A549 (cell line): ENCODE results near the gene DNAJC3.

Experiments used
- CBX8 ChIP-seq: fragments of 200-600 bp; sonication (generic); IDR thresholded peaks from 2 replicates; pipeline ENCODE4 v1.6.1; 2016
- CHD2 ChIP-seq: fragments of 150-350 bp; IDR thresholded peaks from 2 replicates; pipeline ENCODE4 v1.6.1; 2014; ENCODE audit warnings: low read length; ENCODE audit not compliant: partially characterized antibody
- ELK1 ChIP-seq: fragments of 150-350 bp; IDR thresholded peaks from 2 replicates; pipeline ENCODE4 v1.6.1; 2014; ENCODE audit warnings: low read depth, mild to moderate bottlenecking, low read length
- EP300 ChIP-seq, 2 experiments: fragments of >200 bp; sonication (Bioruptor Twin); formaldehyde crosslinking; IDR thresholded peaks; 2 replicates in 1 of 2; 3 replicates in 1 of 2; pipeline ENCODE4 v1.6.1; 2016 to 2017
- ESRRA ChIP-seq: fragments of 150-350 bp; IDR thresholded peaks from 2 replicates; pipeline ENCODE4 v1.6.1; 2014; ENCODE audit warnings: mild to moderate bottlenecking, low read length, borderline replicate concordance
- HOXA7 ChIP-seq: fragments of 250-450 bp; sonication (Bioruptor Pico); IDR thresholded peaks from 2 replicates; pipeline ENCODE4 v1.5.0; 2020; ENCODE audit warnings: mild to moderate bottlenecking, moderate library complexity
- MYC ChIP-seq: IDR thresholded peaks from 2 replicates; pipeline ENCODE4 v1.6.1; 2012; ENCODE audit warnings: mild to moderate bottlenecking, inconsistent platforms, low read length, improper control_type of control experiment, borderline replicate concordance
- NFE2L2 ChIP-seq: fragments of 150-350 bp; conservative IDR thresholded peaks from 2 replicates; pipeline ENCODE4 v1.6.1; 2014; ENCODE audit warnings: low read length
- NR3C1 ChIP-seq: fragments of >200 bp; sonication (Bioruptor Twin); formaldehyde crosslinking; IDR thresholded peaks from 3 replicates; pipeline ENCODE4 v1.6.1; 2017
- POLR2A ChIP-seq: IDR thresholded peaks from 2 replicates; pipeline ENCODE4 v1.6.1; 2012; ENCODE audit warnings: mild to moderate bottlenecking, low read length
- TFCP2L1 ChIP-seq: fragments of 250-450 bp; sonication (Bioruptor Pico); IDR thresholded peaks from 2 replicates; pipeline ENCODE4 v1.5.0; 2021; ENCODE audit warnings: mild to moderate bottlenecking
- ZNF302 ChIP-seq: fragments of 250-450 bp; sonication (Bioruptor Pico); IDR thresholded peaks from 2 replicates; pipeline ENCODE4 v1.9.0; 2021; ENCODE audit warnings: inconsistent platforms, mild to moderate bottlenecking, moderate library complexity
- TF ChIP-seq, protein P1 (sequence below): fragments of 450-650 bp; IDR thresholded peaks from 2 replicates; pipeline ENCODE4 v1.6.1; 2014; ENCODE audit warnings: antibody characterized with exemption
- TF ChIP-seq, protein P2 (sequence below): fragments of >200 bp; sonication (Bioruptor Twin); formaldehyde crosslinking; IDR thresholded peaks from 3 replicates; pipeline ENCODE4 v1.5.1; 2016

DNA sequence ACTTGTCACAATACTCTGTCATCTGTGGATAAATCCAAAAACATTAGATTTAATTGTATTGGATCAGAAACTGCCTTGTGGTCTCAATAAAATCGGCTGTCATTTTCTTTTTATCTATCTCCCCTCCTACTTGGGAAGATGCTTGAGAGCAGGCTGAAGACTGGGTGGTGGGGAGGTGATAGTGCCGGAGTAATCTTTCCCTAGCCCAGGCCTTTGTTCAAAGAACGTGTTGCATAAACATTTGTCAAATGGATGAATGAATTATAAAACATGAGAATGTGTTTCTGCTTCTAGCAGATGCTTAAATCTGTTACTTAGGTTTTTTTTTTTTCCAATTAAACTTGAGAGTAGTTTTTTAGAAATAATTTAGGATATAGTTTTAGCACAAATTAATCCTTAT is 49.9 kb downstream of the DNAJC3 start:
- TF ChIP-seq TFCP2L1 (CRISPR knock-in tag) (no peak), NR3C1 (no peak), CBX8 (no peak), POLR2A (no peak), ZNF302 (no peak), CHD2 (no peak), EP300 (IDR thresholded peaks at IDR 0.05) (no peak), NFE2L2 (no peak), ESRRA (no peak), ELK1 (no peak), HOXA7 (CRISPR knock-in tag) (no peak), MYC (no peak)
- TF ChIP-seq, protein P1, sequence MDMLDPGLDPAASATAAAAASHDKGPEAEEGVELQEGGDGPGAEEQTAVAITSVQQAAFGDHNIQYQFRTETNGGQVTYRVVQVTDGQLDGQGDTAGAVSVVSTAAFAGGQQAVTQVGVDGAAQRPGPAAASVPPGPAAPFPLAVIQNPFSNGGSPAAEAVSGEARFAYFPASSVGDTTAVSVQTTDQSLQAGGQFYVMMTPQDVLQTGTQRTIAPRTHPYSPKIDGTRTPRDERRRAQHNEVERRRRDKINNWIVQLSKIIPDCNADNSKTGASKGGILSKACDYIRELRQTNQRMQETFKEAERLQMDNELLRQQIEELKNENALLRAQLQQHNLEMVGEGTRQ: no peak
- TF ChIP-seq, protein P2, sequence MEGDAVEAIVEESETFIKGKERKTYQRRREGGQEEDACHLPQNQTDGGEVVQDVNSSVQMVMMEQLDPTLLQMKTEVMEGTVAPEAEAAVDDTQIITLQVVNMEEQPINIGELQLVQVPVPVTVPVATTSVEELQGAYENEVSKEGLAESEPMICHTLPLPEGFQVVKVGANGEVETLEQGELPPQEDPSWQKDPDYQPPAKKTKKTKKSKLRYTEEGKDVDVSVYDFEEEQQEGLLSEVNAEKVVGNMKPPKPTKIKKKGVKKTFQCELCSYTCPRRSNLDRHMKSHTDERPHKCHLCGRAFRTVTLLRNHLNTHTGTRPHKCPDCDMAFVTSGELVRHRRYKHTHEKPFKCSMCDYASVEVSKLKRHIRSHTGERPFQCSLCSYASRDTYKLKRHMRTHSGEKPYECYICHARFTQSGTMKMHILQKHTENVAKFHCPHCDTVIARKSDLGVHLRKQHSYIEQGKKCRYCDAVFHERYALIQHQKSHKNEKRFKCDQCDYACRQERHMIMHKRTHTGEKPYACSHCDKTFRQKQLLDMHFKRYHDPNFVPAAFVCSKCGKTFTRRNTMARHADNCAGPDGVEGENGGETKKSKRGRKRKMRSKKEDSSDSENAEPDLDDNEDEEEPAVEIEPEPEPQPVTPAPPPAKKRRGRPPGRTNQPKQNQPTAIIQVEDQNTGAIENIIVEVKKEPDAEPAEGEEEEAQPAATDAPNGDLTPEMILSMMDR: no peak
